GM12878 (cell line): ENCODE data around the gene TSTD2. TPM values are rescaled to one million over a fixed set of nuclear protein-coding genes. Genes with fewer than 3 reads are reported as not detected.

Source experiments
- ATAC-seq: fragments of 200-7000 bp; cut with Tn5 transposase; 3 replicates; pipeline ENCODE4 v1.9.1; 2020; ENCODE audit warnings: mild to moderate bottlenecking, moderate library complexity
- BruUV-seq: library from RNA; stranded (reverse); fragments of 400-500 nt; replicated peaks from 2 replicates; lab custom pipeline; 2021; lab: Mats Ljungman, UMichigan
- CTCF ChIA-PET: fragments of 300-600 bp; sonication (Branson Sonifier 250); formaldehyde crosslinking; extraction: SDS; loops from one replicate; lab custom pipeline; 2021; ENCODE audit warnings: inconsistent platforms; lab: Yijun Ruan, JAX
- POLR2A ChIA-PET: fragments of 350-600 bp; formaldehyde crosslinking; extraction: SDS; loops from one replicate; lab custom pipeline; 2021; ENCODE audit warnings: inconsistent platforms; lab: Charles Lee
- RAD21 ChIA-PET: fragments of 300-600 bp; sonication (Branson Sonifier 250); formaldehyde crosslinking; loops from one replicate; lab custom pipeline; 2023; ENCODE audit warnings: antibody characterized with exemption; ENCODE audit not compliant: unreplicated experiment; lab: Charles Lee
- SMC1A ChIA-PET: fragments of 300-600 bp; sonication (Branson Sonifier 250); formaldehyde crosslinking; loops from one replicate; lab custom pipeline; 2023; ENCODE audit not compliant: unreplicated experiment, uncharacterized antibody; lab: Charles Lee
- DNase-seq: peaks from one replicate; pipeline ENCODE4 v3.0.0-alpha.2; 2011; ENCODE audit warnings: low read depth, low spot score
- FAIRE-seq: peaks from 3 replicates; lab custom pipeline; 2011; peaks lifted over from hg19 to GRCh38; lab: Jason Lieb, UNC
- H2AFZ ChIP-seq: 2 replicates; pipeline ENCODE4 v1.6.0; 2011; ENCODE audit warnings: low read depth, low read length, control low read depth; ENCODE audit not compliant: control insufficient read depth
- H3K27ac ChIP-seq: 2 replicates; pipeline ENCODE4 v1.5.1; 2011; ENCODE audit warnings: control low read depth; ENCODE audit not compliant: control insufficient read depth, insufficient read depth
- H3K27me3 ChIP-seq, 2 experiments: replicated peaks in 1 of 2; 2 replicates each; pipeline versions ENCODE4 v1.6.0 to v1.6.1; 2011; ENCODE audit warnings: low read length in 1 of 2; ENCODE audit not compliant: control insufficient read depth in 2 of 2, insufficient read depth in 2 of 2
- H3K36me3 ChIP-seq, 2 experiments: 2 replicates each; pipeline ENCODE4 v1.5.1; 2011; ENCODE audit warnings: low read length in 1 of 2; ENCODE audit not compliant: control insufficient read depth in 2 of 2, insufficient read depth in 2 of 2
- H3K4me1 ChIP-seq: 2 replicates; pipeline ENCODE4 v1.6.1; 2011; ENCODE audit warnings: mild to moderate bottlenecking, low read length, moderate library complexity, mixed read lengths; ENCODE audit not compliant: control insufficient read depth, insufficient read depth
- H3K4me2 ChIP-seq: 2 replicates; pipeline ENCODE4 v1.6.0; 2011; ENCODE audit warnings: control low read depth; ENCODE audit not compliant: control insufficient read depth, insufficient read depth
- H3K4me3 ChIP-seq: fragments of 200-600 bp; sonication (generic); 2 replicates; pipeline ENCODE4 v1.5.1; 2016
- H3K79me2 ChIP-seq: 2 replicates; pipeline ENCODE4 v1.6.0; 2011; ENCODE audit warnings: low read length; ENCODE audit not compliant: control insufficient read depth, insufficient read depth
- H3K9ac ChIP-seq: 2 replicates; pipeline ENCODE4 v1.8.0; 2011; ENCODE audit warnings: low read length, control low read depth, mixed read lengths; ENCODE audit not compliant: control insufficient read depth, insufficient read depth
- H3K9me3 ChIP-seq: replicated peaks from 3 replicates; pipeline ENCODE4 v1.5.1; 2011; ENCODE audit warnings: mild to moderate bottlenecking, low read length; ENCODE audit not compliant: control insufficient read depth, insufficient read depth
- H4K20me1 ChIP-seq: 2 replicates; pipeline ENCODE4 v1.6.0; 2011; ENCODE audit not compliant: control insufficient read depth, insufficient read depth
- CEBPB ChIP-seq, 2 experiments: fragments of 150-350 bp in 1 of 2; IDR thresholded peaks; 2 replicates each; pipeline ENCODE4 v1.6.1; 2012 to 2014; ENCODE audit warnings: low read depth in 2 of 2, low read length in 2 of 2, borderline replicate concordance in 1 of 2, inconsistent platforms in 1 of 2
- E2F4 ChIP-seq: IDR thresholded peaks from 2 replicates; pipeline ENCODE4 v1.6.1; 2012; ENCODE audit warnings: low read depth, low read length, improper control_type of control experiment
- FOS ChIP-seq: IDR thresholded peaks from 3 replicates; pipeline ENCODE4 v1.6.1; 2011; ENCODE audit warnings: borderline replicate concordance; ENCODE audit not compliant: insufficient read length; ENCODE audit errors: extremely low read depth
- HDGF ChIP-seq: fragments of 450-650 bp; IDR thresholded peaks from 2 replicates; pipeline ENCODE4 v1.6.1; 2016; ENCODE audit warnings: antibody characterized with exemption
- IKZF1 ChIP-seq: fragments of 450-650 bp; conservative IDR thresholded peaks from 2 replicates; pipeline ENCODE4 v1.6.1; 2017; ENCODE audit warnings: antibody characterized with exemption, mild to moderate bottlenecking
- IRF4 ChIP-seq: IDR thresholded peaks from 2 replicates; pipeline ENCODE4 v1.6.1; 2011; ENCODE audit warnings: low read depth, low read length
- KLF5 ChIP-seq: fragments of 450-650 bp; IDR thresholded peaks from 2 replicates; pipeline ENCODE4 v1.6.1; 2014; ENCODE audit warnings: mild to moderate bottlenecking; ENCODE audit not compliant: partially characterized antibody
- MTA3 ChIP-seq: IDR thresholded peaks from 2 replicates; pipeline ENCODE4 v1.6.1; 2012; ENCODE audit warnings: low read length, inconsistent platforms, borderline replicate concordance
- PRDM15 ChIP-seq: fragments of 450-650 bp; formaldehyde crosslinking; IDR thresholded peaks from 2 replicates; pipeline ENCODE4 v1.4.0; 2020; ENCODE audit warnings: mild to moderate bottlenecking, moderate library complexity
- SMARCA5 ChIP-seq: fragments of 450-650 bp; IDR thresholded peaks from 2 replicates; pipeline ENCODE4 v1.6.1; 2017; ENCODE audit warnings: mild to moderate bottlenecking
- TCF12 ChIP-seq: IDR thresholded peaks from 2 replicates; pipeline ENCODE4 v1.6.1; 2011; ENCODE audit warnings: low read depth, mild to moderate bottlenecking, low read length
- WRNIP1 ChIP-seq: IDR thresholded peaks from 2 replicates; pipeline ENCODE4 v1.6.1; 2011; ENCODE audit warnings: low read depth, low read length, improper control_type of control experiment, borderline replicate concordance
- YBX1 ChIP-seq: fragments of 450-650 bp; IDR thresholded peaks from 2 replicates; pipeline ENCODE4 v1.6.1; 2016; ENCODE audit warnings: antibody characterized with exemption
- ZNF24 ChIP-seq: fragments of 450-650 bp; IDR thresholded peaks from 2 replicates; pipeline ENCODE4 v1.6.1; 2017; ENCODE audit warnings: antibody characterized with exemption, mild to moderate bottlenecking
- WGBS: methylation state at CpG from one replicate; pipeline ENCODE4 v1.1.6; 2016; ENCODE audit warnings: low lambda C conversion rate; ENCODE audit not compliant: insufficient replicate concordance, insufficient coverage; ENCODE audit errors: missing lambda C conversion rate; 5-methylcytosine and 5-hydroxymethylcytosine counted together
- in situ Hi-C: fragments of 300-500 bp; cut with MboI; formaldehyde crosslinking; loops from 9 replicates; pipeline ENCODE4 v1.14.3; 2018; ENCODE audit warnings: mixed read lengths
- intact Hi-C: fragments of 100-400 bp; cut with micrococcal nuclease; formaldehyde crosslinking; loops from one replicate; pipeline ENCODE4 v1.14.2; 2022; ENCODE audit not compliant: unreplicated experiment
- polyA plus RNA-seq, 11 experiments: library from polyadenylated mRNA; depleted of rRNA in 4 of 11; unstranded in 6 of 11; stranded (reverse) in 5 of 11; fragments of >200 nt; fragmentation: Nextera tagmentation in 4 of 11; fragmentation: Illumina TruSeq in 1 of 11; extraction: Ambion mirVana in 4 of 11; extraction: Trizol in 1 of 11; gene quantifications; 1 replicate in 1 of 11; 2 replicates in 10 of 11; pipeline versions ENCODE4 v1.2.1 to v1.2.3, GENCODE V29; 2011 to 2016; ENCODE audit warnings: inconsistent platforms in 2 of 11, missing spikeins in 2 of 11, low read depth in 1 of 11
- total RNA-seq, 4 experiments: library from RNA; depleted of rRNA in 3 of 4; stranded (reverse); fragments of >200 nt in 3 of 4; fragmentation: Illumina TruSeq in 1 of 4; extraction: Trizol in 1 of 4; gene quantifications; 2 replicates each; pipeline versions ENCODE4 v1.2.1 to v1.2.3, GENCODE V29; 2013 to 2021

TSTD2 gene
- total and polyA plus RNA-seq, 10 of the 15 experiments (the other 5 are each of a cell fraction or from before 2014, with no cell fraction given) = 5.0 to 30.6 (median 14.1) TPM

GRCh38 chr9:97578846-97579245 is 54.3 kb downstream of the TSTD2 start:
- no peak overlapping the region for H3K4me3 ChIP-seq
- ATAC-seq = no peak
- no peak overlapping the region for H3K9ac ChIP-seq
- SMC1A ChIA-PET = interaction anchor here (1.3 kb wide), 1 partner anchor 51 kb away, joined by 3 read pairs; no protein-coding TSS in a partner anchor
- in situ Hi-C loops (no loop called here), intact Hi-C loops (no loop called here)
- no peak overlapping the region for H3K4me2 ChIP-seq
- POLR2A ChIA-PET = no interaction called here
- FAIRE-seq = no peak
- CTCF ChIA-PET = interaction anchor here (1.0 to 1.4 kb wide), 2 partner anchors 20 to 22 kb away, joined by 3 to 6 read pairs; no protein-coding TSS in a partner anchor
- no peaks in the 10 kb centered on the region for H3K4me1 ChIP-seq
- RAD21 ChIA-PET = no interaction called here
- no peaks in the 10 kb centered on the region for H4K20me1 ChIP-seq
- DNase-seq = no peak
- WGBS = 71% methylated on average over 5 of the region's 5 CpGs
- H3K36me3 ChIP-seq = no peaks in the 10 kb centered on the region
- TF ChIP-seq IRF4 (no peak), HDGF (no peak), KLF5 (no peak), MTA3 (no peak)
- H3K79me2 ChIP-seq = no peaks in the 10 kb centered on the region
- no peak overlapping the region for H3K27ac ChIP-seq
- H2AFZ ChIP-seq = no peak overlapping the region
- no TSS peak for BruUV-seq
- no peaks in the 10 kb centered on the region; the same call in 1 of the 3 replicates for H3K9me3 ChIP-seq
- no peaks in the 10 kb centered on the region for H3K27me3 ChIP-seq

- FAIRE-seq (no peak), DNase-seq (no peak), ATAC-seq (no peak)
- ChIA-PET RAD21 (no interaction called here), SMC1A (interaction anchor here (1.0 to 1.4 kb wide), 2 partner anchors 17 to 22 kb away, joined by 3 read pairs; no protein-coding TSS in a partner anchor), CTCF (interaction anchor here (0.9 kb wide), 1 partner anchor 22 kb away, joined by 4 read pairs; no protein-coding TSS in a partner anchor), POLR2A (no interaction called here)
- no peaks in the 10 kb centered on the region; the same call in 1 of the 3 replicates for H3K9me3 ChIP-seq
- no peak overlapping the region for H3K4me3 ChIP-seq
- no peaks in the 10 kb centered on the region for H3K4me1 ChIP-seq
- H3K4me2 ChIP-seq = no peak overlapping the region
- 68% methylated on average over 5 of the region's 5 CpGs for WGBS
- TF ChIP-seq SMARCA5 (no peak), IKZF1 (no peak), FOS (no peak), ZNF24 (no peak), PRDM15 (no peak), TCF12 (no peak), CEBPB (IDR thresholded peaks at IDR 0.05; ENCODE audit: borderline replicate concordance in 1 of 2, low read depth in 2 of 2, low read length in 2 of 2) (no peak), E2F4 (no peak), IRF4 (no peak), WRNIP1 (no peak), YBX1 (no peak)
- H2AFZ ChIP-seq = no peak overlapping the region
- H3K79me2 ChIP-seq = no peaks in the 10 kb centered on the region
- intact Hi-C loops (no loop called here), in situ Hi-C loops (no loop called here)
- no peaks in the 10 kb centered on the region; a peak in 1 of 4 replicates for H3K36me3 ChIP-seq
- H3K27ac ChIP-seq = no peak overlapping the region
- BruUV-seq = TSS peak; percentile 63
- H3K9ac ChIP-seq = no peak overlapping the region
- H3K27me3 ChIP-seq = no peaks in the 10 kb centered on the region
- H4K20me1 ChIP-seq = no peaks in the 10 kb centered on the region
Measured at GRCh38 chr9:97577051-97577450, 56.1 kb downstream of the TSTD2 start.
